HepG2 (cell line): ENCODE results near the gene MRPL38. TPM values are rescaled to one million over a fixed set of nuclear protein-coding genes. Genes with fewer than 3 reads are reported as not detected.

Source experiments
- ATF7-NPFF ChIP-seq: sonication (generic); formaldehyde crosslinking; IDR thresholded peaks from 2 replicates; pipeline ENCODE4 v1.8.1; 2023; ENCODE audit warnings: mild to moderate bottlenecking, low read depth, missing genetic modification reagents, moderate library complexity
- DR1 ChIP-seq: sonication (generic); formaldehyde crosslinking; IDR thresholded peaks from 2 replicates; pipeline ENCODE4 v1.8.0; 2021; ENCODE audit warnings: mild to moderate bottlenecking, missing genetic modification reagents, inconsistent platforms
- FOXM1 ChIP-seq: sonication (generic); formaldehyde crosslinking; IDR thresholded peaks from 2 replicates; pipeline ENCODE4 v1.5.0; 2020; ENCODE audit warnings: missing genetic modification reagents
- HNF4A ChIP-seq: sonication (generic); formaldehyde crosslinking; IDR thresholded peaks from 2 replicates; pipeline ENCODE4 v1.4.0; 2020; ENCODE audit warnings: missing genetic modification reagents
- MAFF ChIP-seq: IDR thresholded peaks from 2 replicates; pipeline ENCODE4 v1.6.1; 2011; ENCODE audit warnings: low read depth, low read length, improper control_type of control experiment
- MXI1 ChIP-seq: IDR thresholded peaks from 3 replicates; pipeline ENCODE4 v1.6.1; 2012; ENCODE audit warnings: low read depth, low read length, inconsistent platforms, borderline replicate concordance
- MYPOP ChIP-seq: sonication (generic); formaldehyde crosslinking; IDR thresholded peaks from 2 replicates; pipeline ENCODE4 v1.8.1; 2023; ENCODE audit warnings: mild to moderate bottlenecking, moderate library complexity, missing genetic modification reagents
- NPAS2 ChIP-seq: sonication (generic); formaldehyde crosslinking; IDR thresholded peaks from 2 replicates; pipeline ENCODE4 v1.8.0; 2022; ENCODE audit warnings: mild to moderate bottlenecking, missing genetic modification reagents, borderline replicate concordance
- PHF20 ChIP-seq: sonication (generic); formaldehyde crosslinking; IDR thresholded peaks from 2 replicates; pipeline ENCODE4 v1.5.0; 2020; ENCODE audit warnings: mild to moderate bottlenecking, missing genetic modification reagents
- SOX6 ChIP-seq, 2 experiments: fragments of 450-650 bp in 1 of 2; sonication (generic) in 1 of 2; formaldehyde crosslinking in 1 of 2; IDR thresholded peaks; 2 replicates each; pipeline versions ENCODE4 v1.4.0 to v1.6.1; 2017 to 2020; ENCODE audit warnings: antibody characterized with exemption in 1 of 2, mild to moderate bottlenecking in 1 of 2, missing genetic modification reagents in 1 of 2
- SP2 ChIP-seq: sonication (generic); formaldehyde crosslinking; IDR thresholded peaks from 2 replicates; pipeline ENCODE4 v1.5.1; 2020; ENCODE audit warnings: mild to moderate bottlenecking, missing genetic modification reagents
- SRY ChIP-seq: sonication (generic); formaldehyde crosslinking; IDR thresholded peaks from 2 replicates; pipeline ENCODE4 v1.8.0; 2022; ENCODE audit warnings: mild to moderate bottlenecking, missing genetic modification reagents
- TP53 ChIP-seq: sonication (generic); formaldehyde crosslinking; conservative IDR thresholded peaks from 2 replicates; pipeline ENCODE4 v1.4.0; 2020; ENCODE audit warnings: missing genetic modification reagents
- ZBTB34 ChIP-seq: sonication (generic); formaldehyde crosslinking; IDR thresholded peaks from 2 replicates; pipeline ENCODE4 v1.8.0; 2022; ENCODE audit warnings: mild to moderate bottlenecking, missing genetic modification reagents
- ZMAT5 ChIP-seq: sonication (generic); formaldehyde crosslinking; IDR thresholded peaks from 2 replicates; pipeline ENCODE4 v1.5.0; 2020; ENCODE audit warnings: mild to moderate bottlenecking, low read depth, missing genetic modification reagents, borderline replicate concordance
- ZNF343 ChIP-seq: sonication (generic); formaldehyde crosslinking; IDR thresholded peaks from 2 replicates; pipeline ENCODE4 v1.4.0; 2020; ENCODE audit warnings: mild to moderate bottlenecking, missing genetic modification reagents
- ZNF468 ChIP-seq: sonication (generic); formaldehyde crosslinking; IDR thresholded peaks from 2 replicates; pipeline ENCODE4 v1.8.0; 2022; ENCODE audit warnings: mild to moderate bottlenecking, moderate library complexity, missing genetic modification reagents
- ZNF878 ChIP-seq: sonication (generic); formaldehyde crosslinking; IDR thresholded peaks from 2 replicates; pipeline ENCODE4 v1.8.1; 2023; ENCODE audit warnings: mild to moderate bottlenecking, missing genetic modification reagents, moderate library complexity
- polyA plus RNA-seq, 8 experiments: library from polyadenylated mRNA; depleted of rRNA in 3 of 8; stranded (reverse) in 7 of 8; unstranded in 1 of 8; fragments of >200 nt; fragmentation: Illumina TruSeq in 4 of 8; extraction: Trizol in 4 of 8; gene quantifications; 2 replicates each; pipeline versions ENCODE4 v1.2.1 to v1.2.3, GENCODE V29; 2011 to 2016; ENCODE audit warnings: low read depth in 4 of 8, missing spikeins in 1 of 8, mixed read lengths in 1 of 8; ENCODE audit not compliant: insufficient read depth in 1 of 8
- total RNA-seq, 5 experiments: library from RNA; depleted of rRNA; stranded (reverse); fragments of >200 nt; fragmentation: Illumina TruSeq; extraction: Trizol; gene quantifications; 2 replicates each; pipeline ENCODE4 v1.2.3, GENCODE V29; 2016; ENCODE audit warnings: low read depth in 1 of 5
- TF ChIP-seq, protein P1 (sequence below): sonication (generic); formaldehyde crosslinking; IDR thresholded peaks from 2 replicates; pipeline ENCODE4 v1.5.0; 2020; ENCODE audit warnings: mild to moderate bottlenecking, missing genetic modification reagents
- TF ChIP-seq, protein P2 (sequence below): sonication (generic); formaldehyde crosslinking; IDR thresholded peaks from 2 replicates; pipeline ENCODE4 v1.8.0; 2022; ENCODE audit warnings: missing genetic modification reagents, mild to moderate bottlenecking, inconsistent platforms, borderline replicate concordance
- TF ChIP-seq, protein P3 (sequence below): sonication (generic); formaldehyde crosslinking; IDR thresholded peaks from 2 replicates; pipeline ENCODE4 v1.4.0; 2020; ENCODE audit warnings: missing genetic modification reagents

The MRPL38 gene
- total and polyA plus RNA-seq, 2 of the 13 experiments (the other 11 are each of a cell fraction or from before 2014, with no cell fraction given) = 83.7 to 125 TPM

DNA sequence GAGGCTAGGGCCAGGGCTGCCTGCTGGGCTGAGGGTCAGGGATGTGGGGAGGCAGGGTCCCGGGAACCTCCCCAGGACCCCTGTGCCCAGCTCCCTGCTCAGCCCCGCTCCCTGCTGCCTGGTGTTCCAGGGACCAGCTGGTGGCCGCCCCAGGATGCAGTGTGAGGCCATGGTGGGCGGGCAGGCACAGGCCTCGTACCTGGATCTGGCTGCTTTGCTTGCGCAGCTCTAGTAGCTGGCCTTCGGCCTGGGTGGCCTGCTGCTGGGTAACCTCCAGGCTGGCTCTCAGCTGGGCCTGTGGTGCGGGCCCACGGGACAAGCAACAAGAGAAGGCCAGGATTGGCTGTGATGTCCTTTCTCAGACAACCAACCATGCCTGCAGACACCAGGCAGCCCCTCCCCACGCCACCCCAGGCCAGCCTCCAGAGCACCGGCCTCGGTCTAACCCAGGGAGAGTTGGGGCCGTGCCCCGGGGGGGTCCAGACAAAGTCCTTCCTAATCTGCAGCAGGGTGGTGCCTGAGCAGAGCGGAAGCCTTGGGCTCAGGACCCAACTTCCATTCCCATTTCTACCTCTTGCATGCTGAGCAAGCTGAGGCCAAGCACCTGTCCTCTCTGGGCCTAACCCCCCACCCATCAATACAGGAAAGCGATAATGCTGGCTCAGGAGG is 12.0 kb downstream of the MRPL38 start (continued):
- TF ChIP-seq SOX6 (IDR thresholded peaks at IDR 0.05) (no peak), SOX6 (CRISPR knock-in tag; IDR thresholded peaks at IDR 0.05) (peak; percentile 17; the same call in 1 of the 2 replicates), PHF20 (CRISPR knock-in tag) (peak; percentile 38; the same call in 1 of the 2 replicates), TP53 (peak; percentile 17; the same call in 1 of the 2 replicates), ZMAT5 (no peak), ZNF878 (no peak), ZNF343 (peak; percentile 80; the same call in 1 of the 2 replicates), ZNF468 (CRISPR knock-in tag) (no peak), MXI1 (peak; percentile 57; the same call in 1 of the 3 replicates), NPAS2 (no peak), ATF7-NPFF (no peak), MYPOP (no peak), ZBTB34 (CRISPR knock-in tag) (peak; percentile 46; the same call in 1 of the 2 replicates), DR1 (CRISPR knock-in tag) (peak; percentile 82; the same call in 1 of the 2 replicates), FOXM1 (CRISPR knock-in tag) (no peak), MAFF (no peak), SRY (CRISPR knock-in tag) (peak; percentile 36; the same call in 1 of the 2 replicates), HNF4A (CRISPR knock-in tag) (peak; percentile 59; the same call in 1 of the 2 replicates), SP2 (CRISPR knock-in tag) (no peak)
- TF ChIP-seq, protein P1, sequence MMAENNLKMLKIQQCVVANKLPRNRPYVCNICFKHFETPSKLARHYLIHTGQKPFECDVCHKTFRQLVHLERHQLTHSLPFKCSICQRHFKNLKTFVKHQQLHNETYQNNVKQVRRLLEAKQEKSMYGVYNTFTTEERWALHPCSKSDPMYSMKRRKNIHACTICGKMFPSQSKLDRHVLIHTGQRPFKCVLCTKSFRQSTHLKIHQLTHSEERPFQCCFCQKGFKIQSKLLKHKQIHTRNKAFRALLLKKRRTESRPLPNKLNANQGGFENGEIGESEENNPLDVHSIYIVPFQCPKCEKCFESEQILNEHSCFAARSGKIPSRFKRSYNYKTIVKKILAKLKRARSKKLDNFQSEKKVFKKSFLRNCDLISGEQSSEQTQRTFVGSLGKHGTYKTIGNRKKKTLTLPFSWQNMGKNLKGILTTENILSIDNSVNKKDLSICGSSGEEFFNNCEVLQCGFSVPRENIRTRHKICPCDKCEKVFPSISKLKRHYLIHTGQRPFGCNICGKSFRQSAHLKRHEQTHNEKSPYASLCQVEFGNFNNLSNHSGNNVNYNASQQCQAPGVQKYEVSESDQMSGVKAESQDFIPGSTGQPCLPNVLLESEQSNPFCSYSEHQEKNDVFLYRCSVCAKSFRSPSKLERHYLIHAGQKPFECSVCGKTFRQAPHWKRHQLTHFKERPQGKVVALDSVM = 0 out of 2 replicates have a peak, but pooled peaks have one; percentile 37
- TF ChIP-seq, protein P2, sequence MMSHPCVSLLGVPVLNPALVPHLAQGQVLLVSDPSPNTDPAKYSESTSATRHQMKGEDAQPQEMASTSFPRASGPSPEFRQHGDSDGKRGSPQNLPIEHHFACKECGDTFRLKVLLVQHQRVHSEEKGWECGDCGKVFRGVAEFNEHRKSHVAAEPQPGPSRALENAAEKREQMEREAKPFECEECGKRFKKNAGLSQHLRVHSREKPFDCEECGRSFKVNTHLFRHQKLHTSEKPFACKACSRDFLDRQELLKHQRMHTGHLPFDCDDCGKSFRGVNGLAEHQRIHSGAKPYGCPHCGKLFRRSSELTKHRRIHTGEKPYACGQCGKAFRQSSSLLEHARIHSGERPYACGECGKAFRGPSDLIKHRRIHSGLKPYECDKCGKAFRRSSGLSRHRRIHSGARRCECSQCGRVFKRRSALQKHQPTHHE = no peak; the same call in 1 of the 2 replicates
- TF ChIP-seq, protein P3, sequence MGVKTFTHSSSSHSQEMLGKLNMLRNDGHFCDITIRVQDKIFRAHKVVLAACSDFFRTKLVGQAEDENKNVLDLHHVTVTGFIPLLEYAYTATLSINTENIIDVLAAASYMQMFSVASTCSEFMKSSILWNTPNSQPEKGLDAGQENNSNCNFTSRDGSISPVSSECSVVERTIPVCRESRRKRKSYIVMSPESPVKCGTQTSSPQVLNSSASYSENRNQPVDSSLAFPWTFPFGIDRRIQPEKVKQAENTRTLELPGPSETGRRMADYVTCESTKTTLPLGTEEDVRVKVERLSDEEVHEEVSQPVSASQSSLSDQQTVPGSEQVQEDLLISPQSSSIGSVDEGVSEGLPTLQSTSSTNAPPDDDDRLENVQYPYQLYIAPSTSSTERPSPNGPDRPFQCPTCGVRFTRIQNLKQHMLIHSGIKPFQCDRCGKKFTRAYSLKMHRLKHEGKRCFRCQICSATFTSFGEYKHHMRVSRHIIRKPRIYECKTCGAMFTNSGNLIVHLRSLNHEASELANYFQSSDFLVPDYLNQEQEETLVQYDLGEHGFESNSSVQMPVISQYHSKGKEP (CRISPR knock-in tag) = no peak
